HG03175 (cell line): Measurements from ENCODE around the gene MCL1.

Source experiments
- ATAC-seq: cut with Tn5 transposase; IDR thresholded peaks from one replicate; pipeline ENCODE4 v1.9.1; 2021; ENCODE audit warnings: mild to moderate bottlenecking, moderate library complexity; ENCODE audit not compliant: unreplicated experiment

MCL1 gene

DNA sequence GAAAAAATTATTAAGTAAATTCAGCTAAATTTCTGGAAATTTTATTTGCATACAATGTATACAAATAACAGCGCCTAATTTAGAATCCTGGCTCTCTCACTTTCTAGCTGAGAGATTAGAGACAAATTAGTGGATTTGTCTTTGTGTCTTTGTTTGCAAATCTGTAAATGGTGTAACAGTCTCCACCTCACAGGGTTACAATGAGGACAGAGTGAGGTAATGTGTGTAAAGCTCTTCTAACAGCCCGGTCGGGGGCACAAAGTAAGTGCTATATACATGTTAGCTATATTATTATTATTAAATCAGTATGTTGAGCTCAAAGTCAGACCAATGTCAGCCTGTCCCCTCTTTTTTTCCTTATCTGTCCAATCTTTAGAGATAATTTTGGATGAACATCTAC is 35.2 kb downstream of the MCL1 start:
- ATAC-seq = no peak

DNA sequence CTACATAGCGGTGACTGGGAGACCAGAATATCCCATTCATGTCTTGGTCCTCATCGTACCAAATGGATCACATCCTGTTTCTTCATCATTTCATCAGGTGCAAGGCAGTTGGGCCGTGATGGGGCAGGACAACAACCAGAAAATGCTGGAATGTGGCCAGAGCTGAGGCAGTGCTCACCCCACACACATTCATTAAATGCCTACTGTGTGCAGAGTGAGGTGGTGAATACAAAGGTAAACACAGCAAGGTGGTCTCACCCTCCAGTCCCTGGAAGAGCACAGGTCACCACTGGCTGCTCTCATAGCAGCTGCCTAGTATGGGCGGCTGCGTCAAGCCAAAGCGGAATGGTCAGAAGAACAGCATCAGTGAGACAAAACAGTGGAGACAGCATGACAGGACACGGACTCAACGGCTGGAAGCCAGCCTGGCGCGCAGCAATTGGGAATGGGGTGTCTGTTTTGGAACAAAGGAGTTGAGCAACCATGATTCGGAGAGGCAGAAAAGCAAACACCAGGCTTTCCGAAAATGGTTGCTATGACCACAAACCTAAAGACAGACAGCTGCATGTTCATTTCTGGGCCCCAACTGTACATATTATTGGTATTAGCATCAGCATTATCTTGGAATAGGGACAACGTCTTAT is 35.8 kb downstream of the MCL1 start:
- ATAC-seq = no peak

DNA sequence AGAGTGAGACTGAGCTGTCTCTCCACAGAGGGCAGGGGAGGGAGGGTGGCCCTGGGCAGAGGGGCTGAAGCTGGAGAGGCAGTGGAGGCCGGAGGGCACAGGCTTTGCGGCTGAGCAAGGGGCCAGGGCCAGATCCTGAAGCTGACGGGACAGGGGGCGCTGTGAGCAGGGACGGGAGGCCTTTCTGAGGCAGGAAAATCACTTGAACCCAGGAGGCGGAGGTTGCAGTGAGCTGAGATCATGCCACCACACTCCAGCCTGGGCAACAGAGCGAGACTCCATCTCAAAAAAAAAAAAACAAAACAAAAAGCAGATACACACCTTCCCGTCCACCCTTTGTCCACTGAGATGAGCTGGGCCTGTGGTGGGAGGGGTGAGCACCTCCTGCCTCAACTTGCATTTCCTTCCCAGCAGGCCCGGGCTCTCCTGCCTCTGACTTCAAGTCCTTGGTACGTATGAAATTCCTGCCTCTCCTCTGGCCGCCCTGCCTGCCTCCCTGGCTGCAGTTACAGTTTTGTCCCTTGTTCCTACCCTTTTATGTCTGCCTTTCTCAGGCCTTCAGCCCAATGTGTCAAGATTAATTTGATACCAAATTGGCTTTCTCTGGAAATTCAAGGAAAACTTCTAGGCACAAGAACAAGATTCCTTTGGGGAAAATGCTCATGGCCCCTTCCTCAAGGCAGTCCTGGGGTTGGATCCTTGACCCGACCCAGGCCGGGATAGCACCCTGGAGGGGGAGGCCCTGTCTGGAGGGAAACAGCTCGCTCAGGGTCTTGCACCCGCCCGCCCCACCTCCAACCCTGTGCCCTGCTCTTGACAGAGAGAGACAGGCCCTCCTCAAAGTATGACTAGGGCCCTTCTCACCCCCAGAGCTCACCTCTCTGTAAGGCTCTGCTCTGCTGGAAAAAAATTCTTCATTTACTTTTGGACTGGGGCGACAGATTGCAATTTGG is 41.4 kb downstream of the MCL1 start:
- ATAC-seq = no peak

DNA sequence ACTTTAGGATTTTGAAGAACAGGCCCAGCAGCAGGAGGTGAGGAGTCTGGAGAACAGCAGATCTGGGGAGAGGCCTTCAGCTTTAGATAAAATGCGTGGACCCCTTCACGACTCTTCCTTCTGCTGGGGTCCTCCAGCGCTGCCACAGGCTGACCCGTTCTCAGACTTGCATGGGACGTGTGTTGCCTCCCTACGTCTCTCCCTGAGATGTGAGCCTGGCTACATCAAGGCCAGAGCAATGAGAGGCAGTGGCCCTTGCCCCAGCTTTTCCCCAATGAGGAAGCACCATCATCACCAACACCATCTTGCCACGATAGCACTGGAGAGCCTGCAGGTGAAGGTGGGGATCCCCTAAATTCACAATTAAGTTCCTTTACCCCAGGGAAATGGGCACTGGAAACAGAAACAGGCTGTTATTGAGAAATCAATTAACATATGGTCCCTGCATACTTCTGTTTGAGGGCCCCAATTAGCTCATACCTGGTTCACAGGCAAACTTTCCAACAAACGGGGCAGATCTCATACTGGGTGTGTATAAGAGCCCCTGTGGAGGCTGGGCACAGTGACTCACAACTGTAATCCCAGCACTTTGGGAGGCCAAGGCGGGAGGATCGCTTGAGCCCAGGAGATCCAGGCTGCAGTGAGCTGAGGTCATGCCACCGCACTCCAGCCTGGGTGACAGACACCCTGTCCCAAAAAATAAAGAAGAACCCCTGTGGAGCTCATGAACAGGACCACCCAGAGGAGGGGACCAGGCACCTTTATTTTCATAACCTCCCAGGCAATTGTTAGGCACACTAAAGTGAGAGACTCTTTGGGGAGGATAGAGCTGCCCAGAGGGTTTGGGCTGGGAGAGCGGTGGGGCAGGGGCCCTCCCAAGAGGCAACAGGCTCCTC is 42.3 kb downstream of the MCL1 start:
- no peak for ATAC-seq

DNA sequence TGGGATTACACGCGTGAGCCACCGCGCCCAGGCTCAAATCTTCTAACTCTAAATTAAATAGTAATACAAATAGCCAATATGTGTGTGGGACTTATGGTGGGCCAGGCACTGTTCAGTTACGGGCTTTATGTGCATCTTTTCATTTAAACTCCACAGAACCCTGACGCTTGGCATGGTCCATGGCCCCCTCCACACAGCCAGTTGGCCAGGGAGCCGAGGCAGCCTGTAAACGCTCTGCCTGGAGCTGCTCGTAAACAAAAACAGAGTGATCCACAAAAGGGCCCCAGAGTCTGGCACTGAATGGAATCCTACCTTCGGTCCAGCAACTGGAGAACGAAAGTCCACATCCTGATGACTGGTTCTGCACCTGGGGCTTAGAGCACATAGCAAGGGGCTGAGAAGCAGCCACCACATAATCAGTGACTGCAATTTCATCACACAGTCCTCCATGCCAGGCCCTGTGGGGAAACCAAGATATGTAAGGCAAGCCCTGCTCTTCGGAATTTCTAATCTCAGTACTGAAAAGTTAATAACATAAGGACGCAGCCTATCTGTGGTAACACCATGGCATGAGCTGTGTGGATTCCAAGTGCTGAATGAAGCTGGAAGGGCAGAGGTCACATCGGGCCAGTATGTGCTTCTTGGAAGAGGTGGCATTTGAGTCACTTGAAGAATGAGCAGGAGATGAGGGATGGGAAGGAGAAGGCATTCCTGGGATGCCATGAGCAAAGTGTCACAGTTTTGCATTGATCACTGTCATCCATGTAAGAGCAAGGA is 43.7 kb downstream of the MCL1 start:
- ATAC-seq = no peak

DNA sequence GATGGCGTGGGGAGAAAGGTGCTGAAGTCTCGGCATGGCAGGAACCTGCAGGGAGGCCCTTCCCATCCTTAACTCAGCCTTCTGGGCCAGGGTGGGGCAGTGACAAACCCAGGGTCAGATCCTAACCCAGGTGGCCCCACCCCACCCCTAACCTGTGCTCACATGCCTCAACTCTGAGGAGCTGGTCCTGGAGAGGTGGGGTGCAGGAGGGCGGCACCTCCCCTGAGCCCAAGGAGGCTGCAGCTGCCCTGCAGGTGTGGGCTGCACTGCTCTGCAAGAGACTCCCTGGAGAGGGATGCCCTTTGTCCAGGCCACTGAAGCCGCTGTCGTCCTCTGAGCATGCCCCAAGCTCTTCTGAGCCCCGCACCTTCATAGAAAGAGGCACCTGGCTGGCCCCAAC is 45.4 kb downstream of the MCL1 start:
- no peak for ATAC-seq

DNA sequence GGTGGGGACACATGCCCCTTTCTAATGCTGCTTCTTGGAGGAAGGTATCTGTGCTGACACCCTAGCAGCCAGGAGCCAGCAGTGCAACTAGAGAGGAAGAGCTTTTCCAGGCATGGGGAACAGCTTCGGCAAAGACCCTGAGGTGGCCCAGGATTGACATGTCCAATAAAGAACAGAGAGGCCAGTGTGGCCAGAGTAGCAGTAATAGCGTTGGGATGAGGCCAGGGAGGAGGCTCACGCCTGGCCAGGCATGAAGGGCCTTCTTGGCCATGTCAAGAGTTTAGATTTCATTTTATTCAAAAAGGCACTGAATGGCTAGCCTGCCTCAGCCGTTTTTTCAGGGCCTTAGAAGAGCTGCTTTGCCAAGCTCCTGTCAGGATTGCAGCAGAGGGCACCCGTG is 46.5 kb downstream of the MCL1 start:
- ATAC-seq = no peak

DNA sequence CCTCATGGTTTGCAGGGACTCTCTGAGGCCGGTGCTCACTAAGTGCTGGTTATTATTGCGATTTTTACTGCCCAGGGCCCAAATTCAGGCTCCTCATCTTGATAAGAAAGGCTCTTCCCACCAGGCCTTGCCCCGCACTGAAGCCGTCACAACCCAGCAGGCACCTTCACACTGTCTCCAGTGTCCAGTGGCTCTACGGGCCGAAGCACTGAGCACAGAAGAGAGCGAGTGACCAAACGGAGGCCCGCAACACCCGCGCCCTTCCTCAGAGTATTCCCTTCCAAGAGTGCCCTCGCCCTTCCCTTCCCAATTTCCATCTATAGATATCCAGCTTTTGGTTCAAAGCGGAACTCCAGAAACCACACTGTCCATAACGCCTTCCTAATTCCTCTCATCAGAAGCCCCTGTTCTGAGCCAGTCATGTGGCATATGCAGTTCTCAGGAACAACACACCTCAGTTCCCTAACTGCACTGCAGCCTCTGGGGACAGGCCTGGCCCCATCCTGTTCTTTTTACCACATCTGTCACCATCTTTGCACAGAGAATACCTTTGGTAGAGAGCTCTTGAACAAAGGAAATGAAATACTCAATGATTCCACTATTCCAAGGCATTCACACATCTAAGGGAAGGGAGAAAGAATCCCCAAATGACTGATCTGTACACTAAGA is 48.8 kb downstream of the MCL1 start:
- ATAC-seq = no peak

DNA sequence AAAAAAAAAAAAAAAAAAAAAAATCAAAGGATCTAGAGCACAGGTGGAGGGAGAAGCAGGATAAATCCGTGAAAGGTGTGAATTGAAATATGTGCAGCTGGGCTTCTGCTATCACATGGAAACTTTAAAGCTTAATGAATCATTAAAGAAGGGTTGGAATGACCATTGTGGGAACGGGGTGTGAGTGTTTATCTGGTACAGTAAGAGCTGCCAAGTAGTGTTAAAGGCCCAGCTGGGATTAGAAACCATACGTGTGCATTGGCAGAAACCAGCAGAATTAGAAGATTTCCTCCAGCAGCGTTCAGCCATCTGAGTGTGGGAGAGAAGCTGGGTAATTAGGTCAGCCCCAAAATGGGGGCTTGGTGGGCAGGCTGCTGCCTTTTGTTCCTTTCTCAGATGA is 50.4 kb downstream of the MCL1 start:
- no peak for ATAC-seq

DNA sequence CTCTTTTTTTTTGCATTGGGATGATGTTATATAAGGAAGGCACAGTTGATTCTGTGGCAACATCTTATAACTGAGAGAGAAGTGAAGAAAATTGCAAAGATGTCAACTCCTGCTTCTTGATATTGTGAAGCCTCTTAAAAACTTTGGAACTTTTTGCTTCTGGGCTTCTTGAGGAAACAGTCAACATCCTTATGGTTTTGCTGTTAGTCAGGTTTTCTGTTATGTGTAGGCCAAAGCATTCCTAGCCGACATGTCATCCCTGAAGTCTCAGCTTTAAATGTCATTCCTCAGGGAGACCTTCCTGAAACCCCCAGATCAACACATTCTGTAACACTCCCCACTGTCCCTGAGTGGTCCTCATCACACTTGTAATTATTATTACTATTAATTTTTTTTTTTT is 51.2 kb downstream of the MCL1 start:
- no peak for ATAC-seq

DNA sequence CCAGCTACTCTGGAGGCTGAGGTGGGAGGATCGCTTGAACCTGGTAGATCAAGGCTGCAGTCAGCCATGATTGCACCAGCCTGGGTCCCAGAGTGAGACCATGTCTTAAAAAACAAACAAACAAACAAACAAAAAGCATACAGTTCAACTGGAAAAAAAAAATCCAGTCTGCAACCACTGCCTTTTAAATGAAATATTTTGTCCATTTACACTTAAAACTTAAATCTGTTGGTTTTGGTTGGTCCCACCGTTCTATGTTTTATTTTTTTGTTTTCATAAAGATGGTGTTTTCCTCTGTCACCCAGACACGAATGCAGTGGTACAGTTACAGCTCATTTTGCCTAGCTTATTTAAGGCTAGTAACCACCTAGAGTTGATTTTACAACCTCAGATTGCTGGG is 54.1 kb downstream of the MCL1 start:
- ATAC-seq = no peak
